TTC549 (cell line): Measurements from ENCODE around the gene SCG2.

Experiments
- FAIRE-seq: peaks from 2 replicates; lab custom pipeline; 2012; peaks lifted over from hg19 to GRCh38; lab: Jason Lieb, UNC

Gene SCG2

GRCh38 chr2:223576873-223577272 is 25.3 kb downstream of the SCG2 start:
- FAIRE-seq: no peak

GRCh38 chr2:223570784-223571183 is 31.4 kb downstream of the SCG2 start:
- no peak for FAIRE-seq

GRCh38 chr2:223566396-223566795 is 35.8 kb downstream of the SCG2 start:
- no peak for FAIRE-seq

- FAIRE-seq: no peak
Measured at GRCh38 chr2:223563462-223563861, 38.7 kb downstream of the SCG2 start.

GRCh38 chr2:223562078-223562477 is 40.1 kb downstream of the SCG2 start:
- FAIRE-seq: no peak

- no peak for FAIRE-seq
Measured at GRCh38 chr2:223560749-223561435, 41.3 kb downstream of the SCG2 start.

- FAIRE-seq: no peak
Measured at GRCh38 chr2:223558970-223559369, 43.2 kb downstream of the SCG2 start.

GRCh38 chr2:223554923-223555322 is 47.2 kb downstream of the SCG2 start:
- FAIRE-seq: no peak

GRCh38 chr2:223549215-223549614 is 52.9 kb downstream of the SCG2 start:
- no peak for FAIRE-seq

- no peak for FAIRE-seq
Measured at GRCh38 chr2:223548194-223548593, 54.0 kb downstream of the SCG2 start.
